Upper lobe of left lung (tissue), 6 donors: ENCODE results near the gene CMKLR1. TPM values are rescaled to one million over a fixed set of nuclear protein-coding genes. Genes with fewer than 3 reads are reported as not detected.

Source experiments
- ATAC-seq, 2 donors: fragments of 200-7000 bp; cut with Tn5 transposase; one replicate each; pipeline ENCODE4 v1.9.1; 2022; ENCODE audit warnings: mild to moderate bottlenecking in 2 of 2, moderate library complexity in 2 of 2; ENCODE audit not compliant: low FRiP score in 2 of 2
- DNase-seq, 2 donors: peaks; one replicate each; pipeline ENCODE4 v3.0.0-alpha.2; 2019 to 2020
- H3K27ac ChIP-seq, 4 donors: fragments of 200-600 bp; sonication (generic); one replicate each; pipeline ENCODE4 v1.5.1; 2016 to 2019
- H3K27me3 ChIP-seq, 4 donors: fragments of 200-600 bp; sonication (generic); one replicate each; pipeline ENCODE4 v1.5.1; 2017 to 2019
- H3K36me3 ChIP-seq, 4 donors: fragments of 200-600 bp; sonication (generic); one replicate each; pipeline ENCODE4 v1.5.1; 2016 to 2019
- H3K4me1 ChIP-seq, 4 donors: fragments of 200-600 bp; sonication (generic); one replicate each; pipeline ENCODE4 v1.5.1; 2018 to 2019
- H3K4me3 ChIP-seq, 4 donors: fragments of 200-600 bp; sonication (generic); one replicate each; pipeline ENCODE4 v1.5.1; 2017 to 2019; ENCODE audit warnings: mild to moderate bottlenecking in 2 of 4, moderate library complexity in 1 of 4
- H3K9me3 ChIP-seq, 4 donors: fragments of 200-600 bp; sonication (generic); one replicate each; pipeline ENCODE4 v1.5.1; 2018 to 2019
- EP300 ChIP-seq, 4 donors: sonication (generic); formaldehyde crosslinking; IDR thresholded peaks; one replicate each; pipeline ENCODE4 v1.5.1; 2017; ENCODE audit warnings: antibody characterized with exemption in 4 of 4, control low read depth in 2 of 4
- POLR2A ChIP-seq, 4 donors: fragments of 450-650 bp; IDR thresholded peaks; one replicate each; pipeline ENCODE4 v1.5.1; 2016 to 2017; ENCODE audit warnings: antibody characterized with exemption in 4 of 4, mild to moderate bottlenecking in 2 of 4
- POLR2AphosphoS5 ChIP-seq, 2 donors: sonication (generic); formaldehyde crosslinking; IDR thresholded peaks; one replicate each; pipeline ENCODE4 v1.5.1; 2017; ENCODE audit warnings: antibody characterized with exemption in 2 of 2
- WGBS, 2 donors: methylation state at CpG; one replicate each; pipeline ENCODE4 v1.1.5; 2017 to 2018; 5-methylcytosine and 5-hydroxymethylcytosine counted together
- total RNA-seq, 6 donors: library from RNA; depleted of rRNA in 4 of 6; stranded (reverse); fragments of >200 nt in 4 of 6; gene quantifications; one replicate each; pipeline versions ENCODE4 v1.1.0 to v1.2.1, GENCODE V29; 2016 to 2021
- TF ChIP-seq, protein P1 (sequence below), 6 experiments: fragments of 450-650 bp in 4 of 6; fragments of 200-600 bp in 2 of 6; sonication (generic) in 2 of 6; IDR thresholded peaks; one replicate each; pipeline ENCODE4 v1.5.1; 2016 to 2019; ENCODE audit warnings: antibody characterized with exemption in 6 of 6
- donor health status: DM: no; HTN: no; CAD: no; lungs with moderate emphysema.
- donor health status: DM: no; HTN: yes; CAD: no; lungs with severe emphysema.

CMKLR1 gene
- total RNA-seq, 6 donors from 2014 or later: 7.8 to 40.9 (median 19.9) TPM

- TF ChIP-seq, protein P1, sequence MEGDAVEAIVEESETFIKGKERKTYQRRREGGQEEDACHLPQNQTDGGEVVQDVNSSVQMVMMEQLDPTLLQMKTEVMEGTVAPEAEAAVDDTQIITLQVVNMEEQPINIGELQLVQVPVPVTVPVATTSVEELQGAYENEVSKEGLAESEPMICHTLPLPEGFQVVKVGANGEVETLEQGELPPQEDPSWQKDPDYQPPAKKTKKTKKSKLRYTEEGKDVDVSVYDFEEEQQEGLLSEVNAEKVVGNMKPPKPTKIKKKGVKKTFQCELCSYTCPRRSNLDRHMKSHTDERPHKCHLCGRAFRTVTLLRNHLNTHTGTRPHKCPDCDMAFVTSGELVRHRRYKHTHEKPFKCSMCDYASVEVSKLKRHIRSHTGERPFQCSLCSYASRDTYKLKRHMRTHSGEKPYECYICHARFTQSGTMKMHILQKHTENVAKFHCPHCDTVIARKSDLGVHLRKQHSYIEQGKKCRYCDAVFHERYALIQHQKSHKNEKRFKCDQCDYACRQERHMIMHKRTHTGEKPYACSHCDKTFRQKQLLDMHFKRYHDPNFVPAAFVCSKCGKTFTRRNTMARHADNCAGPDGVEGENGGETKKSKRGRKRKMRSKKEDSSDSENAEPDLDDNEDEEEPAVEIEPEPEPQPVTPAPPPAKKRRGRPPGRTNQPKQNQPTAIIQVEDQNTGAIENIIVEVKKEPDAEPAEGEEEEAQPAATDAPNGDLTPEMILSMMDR (IDR thresholded peaks at IDR 0.05): no peak
- no peak for TF ChIP-seq EP300 (IDR thresholded peaks at IDR 0.05)
- no peak for TF ChIP-seq POLR2AphosphoS5 (IDR thresholded peaks at IDR 0.05)
- no peak for TF ChIP-seq POLR2A (IDR thresholded peaks at IDR 0.05)
- Histone ChIP-seq H3K4me3 (no peak overlapping the region), H3K4me1 (no peaks in the 10 kb centered on the region), H3K27ac (no peak overlapping the region), H3K9me3 (no peaks in the 10 kb centered on the region), H3K27me3 (no peaks in the 10 kb centered on the region), H3K36me3 (no peaks in the 10 kb centered on the region)
- ATAC-seq: no peak
- no peak for DNase-seq
These were observed 20.9 kb upstream of the CMKLR1 start for GRCh38 chr12:108360057-108360456.

DNA sequence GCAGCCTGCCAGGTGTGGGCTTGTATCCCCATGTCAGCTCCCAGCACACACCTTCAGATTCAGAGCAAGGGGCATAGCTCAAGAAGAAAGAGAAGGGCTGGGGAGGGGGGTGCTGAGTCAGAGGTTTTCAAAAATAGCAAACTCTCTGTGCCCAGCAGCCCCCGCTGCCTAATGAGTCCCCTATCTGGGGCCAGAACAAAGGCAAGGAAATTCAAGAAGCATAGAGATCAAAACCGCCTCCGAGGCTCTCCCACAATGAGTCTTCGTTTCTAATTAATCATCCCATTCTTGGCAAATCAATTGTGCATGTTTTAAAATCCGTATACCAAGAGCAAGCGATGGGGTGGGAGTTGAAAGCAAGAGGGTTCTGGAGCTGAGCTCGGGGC, 19.5 kb upstream of the CMKLR1 start:
- Histone ChIP-seq H3K9me3 (no peaks in the 10 kb centered on the region), H3K4me1 (no peaks in the 10 kb centered on the region), H3K4me3 (no peak overlapping the region), H3K27ac (no peak overlapping the region), H3K36me3 (no peaks in the 10 kb centered on the region), H3K27me3 (no peaks in the 10 kb centered on the region)
- TF ChIP-seq POLR2A (IDR thresholded peaks at IDR 0.05) (no peak), POLR2AphosphoS5 (IDR thresholded peaks at IDR 0.05) (no peak), EP300 (IDR thresholded peaks at IDR 0.05) (no peak)
- TF ChIP-seq, protein P1 (IDR thresholded peaks at IDR 0.05): no peak
- 72 to 79% methylated on average over 7 of the region's 7 CpGs for WGBS, 2 donors
- ATAC-seq (no peak), DNase-seq (no peak)

GRCh38 chr12:108357834-108358579, 18.9 kb upstream of the CMKLR1 start:
- H3K36me3 ChIP-seq: no peaks in the 10 kb centered on the region
- TF ChIP-seq EP300 (IDR thresholded peaks at IDR 0.05): no peak
- TF ChIP-seq POLR2AphosphoS5 (IDR thresholded peaks at IDR 0.05): no peak
- no peak for TF ChIP-seq POLR2A (IDR thresholded peaks at IDR 0.05)
- TF ChIP-seq, protein P1 (IDR thresholded peaks at IDR 0.05): no peak
- ATAC-seq (no peak), DNase-seq (no peak)
- no peak overlapping the region for H3K27ac ChIP-seq
- no peaks in the 10 kb centered on the region for H3K27me3 ChIP-seq
- H3K4me1 ChIP-seq: no peaks in the 10 kb centered on the region
- no peak overlapping the region for H3K4me3 ChIP-seq
- H3K9me3 ChIP-seq: no peaks in the 10 kb centered on the region
- WGBS, 2 donors: 95 to 96% methylated on average over 2 of the region's 2 CpGs

GRCh38 chr12:108356835-108357806, 18.0 kb upstream of the CMKLR1 start:
- Histone ChIP-seq H3K27ac (no peak overlapping the region), H3K27me3 (no peaks in the 10 kb centered on the region), H3K9me3 (no peaks in the 10 kb centered on the region), H3K36me3 (no peaks in the 10 kb centered on the region), H3K4me3 (no peak overlapping the region), H3K4me1 (no peaks in the 10 kb centered on the region)
- WGBS, 2 donors: 83 to 87% methylated on average over 12 of the region's 12 CpGs
- TF ChIP-seq, protein P1 (IDR thresholded peaks at IDR 0.05): no peak
- TF ChIP-seq POLR2A (IDR thresholded peaks at IDR 0.05): no peak
- TF ChIP-seq POLR2AphosphoS5 (IDR thresholded peaks at IDR 0.05): no peak
- TF ChIP-seq EP300 (IDR thresholded peaks at IDR 0.05): no peak
- no peak for ATAC-seq
- DNase-seq: no peak
